Peyer's patch (tissue), 4 donors: ENCODE results near the gene NOS1AP.

Experiments
- POLR2A ChIP-seq, 2 donors: fragments of 450-650 bp; IDR thresholded peaks; one replicate each; pipeline ENCODE4 v1.5.1; 2017; ENCODE audit warnings: antibody characterized with exemption in 2 of 2, mild to moderate bottlenecking in 2 of 2, moderate library complexity in 2 of 2
- TF ChIP-seq, protein P1 (sequence below), 6 experiments: fragments of 450-650 bp in 4 of 6; fragments of 200-600 bp in 2 of 6; sonication (generic) in 1 of 6; IDR thresholded peaks; one replicate each; pipeline ENCODE4 v1.5.1; 2017 to 2019; ENCODE audit warnings: antibody characterized with exemption in 6 of 6, mild to moderate bottlenecking in 3 of 6, moderate library complexity in 1 of 6

DNA sequence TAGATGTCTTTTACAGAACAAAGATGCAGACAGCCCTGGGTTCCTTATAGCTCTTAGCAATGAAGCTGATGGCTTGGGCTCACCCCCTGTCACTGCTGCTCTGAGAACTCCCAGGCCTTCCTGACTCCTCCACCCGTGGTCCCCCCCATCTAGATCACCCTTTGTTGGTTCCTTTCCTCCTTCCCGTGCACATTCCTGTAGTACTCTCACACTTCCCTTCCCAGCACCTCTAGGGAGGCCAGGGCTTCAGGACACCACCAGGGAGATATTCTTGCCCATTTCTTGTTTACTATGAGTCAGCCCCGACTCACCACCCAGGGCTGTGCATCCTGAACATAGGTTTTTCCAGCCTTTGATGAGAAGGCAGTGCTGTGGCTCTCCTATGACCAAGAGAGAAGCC lies 14.4 kb upstream of the NOS1AP start:
- TF ChIP-seq, protein P1, sequence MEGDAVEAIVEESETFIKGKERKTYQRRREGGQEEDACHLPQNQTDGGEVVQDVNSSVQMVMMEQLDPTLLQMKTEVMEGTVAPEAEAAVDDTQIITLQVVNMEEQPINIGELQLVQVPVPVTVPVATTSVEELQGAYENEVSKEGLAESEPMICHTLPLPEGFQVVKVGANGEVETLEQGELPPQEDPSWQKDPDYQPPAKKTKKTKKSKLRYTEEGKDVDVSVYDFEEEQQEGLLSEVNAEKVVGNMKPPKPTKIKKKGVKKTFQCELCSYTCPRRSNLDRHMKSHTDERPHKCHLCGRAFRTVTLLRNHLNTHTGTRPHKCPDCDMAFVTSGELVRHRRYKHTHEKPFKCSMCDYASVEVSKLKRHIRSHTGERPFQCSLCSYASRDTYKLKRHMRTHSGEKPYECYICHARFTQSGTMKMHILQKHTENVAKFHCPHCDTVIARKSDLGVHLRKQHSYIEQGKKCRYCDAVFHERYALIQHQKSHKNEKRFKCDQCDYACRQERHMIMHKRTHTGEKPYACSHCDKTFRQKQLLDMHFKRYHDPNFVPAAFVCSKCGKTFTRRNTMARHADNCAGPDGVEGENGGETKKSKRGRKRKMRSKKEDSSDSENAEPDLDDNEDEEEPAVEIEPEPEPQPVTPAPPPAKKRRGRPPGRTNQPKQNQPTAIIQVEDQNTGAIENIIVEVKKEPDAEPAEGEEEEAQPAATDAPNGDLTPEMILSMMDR (IDR thresholded peaks at IDR 0.05) = no peak
- TF ChIP-seq POLR2A (IDR thresholded peaks at IDR 0.05) = no peak
